GM19395 (cell line): ENCODE data around the gene TMEM145.

Experiments used
- ATAC-seq: cut with Tn5 transposase; IDR thresholded peaks from one replicate; pipeline ENCODE4 v1.9.1; 2021; ENCODE audit warnings: mild to moderate bottlenecking, moderate library complexity; ENCODE audit not compliant: unreplicated experiment

Gene TMEM145

GRCh38 chr19:42357290-42357689 is 44.2 kb downstream of the TMEM145 start:
- ATAC-seq = no peak

GRCh38 chr19:42360787-42361544 is 47.9 kb downstream of the TMEM145 start:
- no peak for ATAC-seq

DNA sequence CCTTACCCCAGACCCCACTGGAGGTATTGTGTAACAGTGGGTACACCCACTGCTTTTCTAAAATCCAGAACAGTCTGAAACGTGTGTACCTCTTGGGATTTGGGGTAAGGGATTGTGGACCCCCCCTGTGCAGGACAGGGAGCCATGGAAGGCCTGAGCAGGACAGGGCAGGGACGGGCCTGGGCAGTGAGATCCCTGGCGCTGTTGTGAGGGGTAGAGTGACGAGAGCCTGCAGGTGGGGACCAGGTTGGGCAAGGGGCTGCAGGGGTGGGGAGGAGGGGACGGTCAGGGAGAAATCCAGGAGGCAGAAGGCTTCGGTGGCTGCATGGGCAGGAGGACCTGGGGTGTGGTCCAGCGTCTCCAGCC is 48.4 kb downstream of the TMEM145 start:
- ATAC-seq = no peak

- no peak for ATAC-seq
These were observed 49.2 kb downstream of the TMEM145 start for GRCh38 chr19:42362342-42362741.

- no peak for ATAC-seq
These were observed 49.9 kb downstream of the TMEM145 start for GRCh38 chr19:42362891-42363440.

DNA sequence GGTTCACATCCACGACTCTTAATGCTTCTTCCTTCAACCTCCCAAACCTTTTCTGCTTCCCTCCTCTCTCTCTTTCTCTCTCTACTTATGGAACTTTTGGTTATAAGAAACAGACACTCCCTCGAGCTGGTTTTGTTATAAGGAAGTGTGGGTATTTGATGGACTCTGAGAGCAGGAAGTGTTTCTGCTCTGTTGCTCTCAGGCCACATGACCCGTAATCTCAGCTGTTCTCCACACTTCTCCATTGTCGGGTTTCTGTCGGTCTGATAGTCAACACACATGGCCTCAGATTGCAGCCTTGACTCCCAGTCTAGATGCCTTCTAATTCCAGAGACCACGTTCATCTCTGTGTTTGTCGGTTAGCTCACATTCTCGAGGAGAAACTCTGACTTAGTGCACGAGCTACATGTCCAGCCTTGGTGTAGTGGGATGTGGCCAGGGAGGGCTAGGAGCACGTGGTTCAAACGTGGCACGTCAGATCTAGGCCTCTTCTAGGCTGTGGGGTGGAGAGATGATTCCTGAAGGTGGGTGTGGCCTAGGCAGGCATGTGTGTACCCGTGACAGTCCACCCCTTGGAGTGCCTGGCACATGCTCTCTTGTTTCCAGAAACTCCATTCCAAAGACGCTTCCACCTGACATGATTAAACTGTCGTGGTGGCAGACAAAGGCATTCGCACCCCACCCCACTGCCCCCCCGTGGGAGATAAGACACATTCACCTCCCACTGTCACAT is 50.7 kb downstream of the TMEM145 start:
- no peak for ATAC-seq

DNA sequence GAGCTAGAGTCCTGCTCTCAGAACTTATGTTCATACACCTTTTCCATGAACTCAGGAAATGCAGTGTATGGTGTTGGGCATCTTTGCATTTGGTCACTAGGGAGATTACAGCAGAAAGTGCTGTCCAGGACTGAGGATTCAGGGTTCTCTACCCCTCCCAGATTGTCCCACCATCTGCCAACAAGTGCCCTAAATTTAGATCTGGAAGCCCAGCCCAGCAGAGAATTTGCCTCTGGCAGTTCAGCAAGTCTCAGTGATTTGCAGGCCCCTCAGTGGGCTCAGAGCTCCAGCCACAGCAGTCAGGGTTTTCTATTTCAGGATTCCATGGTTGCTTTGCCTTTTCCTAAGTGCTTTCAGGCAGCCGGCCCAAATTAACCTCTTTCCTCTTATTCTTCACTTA is 53.6 kb downstream of the TMEM145 start:
- no peak for ATAC-seq

DNA sequence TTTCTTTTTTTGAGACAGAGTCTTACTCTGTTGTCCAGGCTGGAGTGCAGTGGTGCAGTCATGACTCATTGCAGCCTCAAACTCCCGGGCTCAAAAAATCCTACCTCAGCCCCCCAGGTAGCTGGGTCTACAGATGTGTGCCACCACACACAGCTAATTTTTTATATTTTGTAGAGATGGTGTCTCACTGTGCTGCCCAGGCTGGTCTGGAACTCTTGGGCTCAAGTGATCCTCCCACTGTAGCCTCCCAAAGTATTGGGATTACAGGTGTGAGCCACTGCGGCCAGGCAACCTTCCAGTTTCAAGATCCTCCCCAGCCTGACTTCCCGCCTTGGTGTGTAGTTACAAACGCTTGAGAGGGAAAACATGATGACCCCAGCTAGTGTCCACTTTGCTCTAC is 54.8 kb downstream of the TMEM145 start:
- ATAC-seq = no peak

DNA sequence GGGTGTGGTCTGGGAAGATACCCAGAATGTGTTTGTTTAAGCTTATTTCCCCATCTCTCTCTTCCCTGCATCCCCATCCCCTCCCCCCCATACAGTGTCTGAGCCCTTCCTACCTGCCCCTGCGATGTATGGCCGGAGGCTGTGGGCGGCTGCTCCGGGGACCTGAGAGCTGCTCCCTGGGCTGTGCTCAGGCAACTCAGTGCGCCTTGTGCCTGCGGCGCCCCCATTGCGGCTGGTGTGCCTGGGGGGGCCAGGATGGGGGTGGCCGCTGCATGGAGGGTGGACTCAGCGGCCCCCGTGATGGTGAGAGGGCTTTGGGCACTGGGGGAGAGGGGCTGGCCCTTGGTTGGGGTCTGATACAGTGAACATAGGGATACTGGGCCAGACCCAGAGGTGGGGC is 55.3 kb downstream of the TMEM145 start:
- no peak for ATAC-seq

GRCh38 chr19:42368765-42369164 is 55.7 kb downstream of the TMEM145 start:
- no peak for ATAC-seq

DNA sequence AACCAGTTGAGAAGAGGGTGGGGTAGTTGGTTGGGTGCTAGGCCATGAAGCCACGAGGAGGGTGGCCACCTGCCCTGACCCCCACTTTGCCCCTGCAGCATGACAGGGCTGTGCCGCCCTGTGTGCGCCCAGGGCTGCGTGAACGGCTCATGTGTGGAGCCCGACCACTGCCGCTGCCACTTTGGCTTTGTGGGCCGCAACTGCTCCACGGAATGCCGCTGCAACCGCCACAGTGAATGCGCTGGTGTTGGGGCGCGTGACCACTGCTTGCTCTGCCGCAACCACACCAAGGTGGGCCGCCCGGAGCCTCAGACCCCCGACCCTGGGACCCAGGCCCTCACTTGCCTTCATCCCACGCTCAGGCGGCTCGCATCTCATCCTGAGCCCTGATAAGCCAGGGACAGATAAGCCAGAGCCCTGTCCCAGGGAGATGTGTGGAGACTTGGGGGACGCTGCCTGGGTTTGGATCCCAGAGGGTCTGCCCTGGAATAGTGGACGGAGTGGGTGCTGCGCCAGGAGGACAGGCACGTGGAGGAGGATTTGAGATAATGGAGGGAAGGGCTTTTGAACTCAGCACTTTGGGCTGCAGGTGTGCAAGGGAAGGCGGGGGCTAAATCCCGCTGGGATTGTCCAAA is 56.4 kb downstream of the TMEM145 start:
- ATAC-seq = no peak

DNA sequence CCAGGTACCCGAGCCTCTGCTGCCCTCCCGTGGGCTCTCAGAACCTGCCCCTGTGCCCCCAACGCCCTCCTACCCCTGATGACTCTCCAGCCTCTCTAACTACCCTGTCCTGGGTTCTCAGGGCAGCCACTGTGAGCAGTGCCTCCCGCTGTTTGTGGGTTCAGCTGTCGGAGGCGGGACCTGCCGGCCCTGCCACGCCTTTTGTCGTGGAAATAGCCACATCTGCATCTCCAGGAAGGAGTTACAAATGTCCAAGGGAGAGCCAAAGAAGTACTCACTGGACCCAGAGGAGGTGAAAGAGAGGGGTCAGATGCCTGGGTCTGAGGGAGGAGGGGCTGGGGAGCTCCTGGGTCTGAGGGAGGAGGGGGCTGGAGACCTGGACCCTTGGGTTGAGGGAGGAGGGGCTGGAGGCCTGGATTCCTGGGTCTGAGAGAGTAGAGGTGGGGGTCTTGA is 57.0 kb downstream of the TMEM145 start:
- no peak for ATAC-seq

- no peak for ATAC-seq
These were observed 57.6 kb downstream of the TMEM145 start for GRCh38 chr19:42370626-42371175.
